ENCODE measurements around the gene ACAP1.
"Not testable (repeated sequence)": the region's sequence is repeated elsewhere in the genome, so short reads cannot be mapped to it uniquely, and the experiment has no call there.

The ACAP1 gene

GRCh38 chr17:7328009-7328408 lies 8.3 kb upstream of the ACAP1 start:
- no peak for FAIRE-seq
- DNase-seq (ENCODE audit: low spot score), result no peak

GRCh38 chr17:7328840-7329373 lies 7.4 kb upstream of the ACAP1 start, which contains the start of gene NEURL4:
NEURL4 (minus strand) TSS chr17:7329335; CDS start chr17:7329312, 23 bp downstream.
- DNase-seq (ENCODE audit: low spot score) (no peak), FAIRE-seq (peak; percentile 94)

GRCh38 chr17:7329374-7329996 lies 6.8 kb upstream of the ACAP1 start:
- FAIRE-seq, result no peak

GRCh38 chr17:7329997-7330637 lies 6.2 kb upstream of the ACAP1 start:
- FAIRE-seq, result no peak

More at GRCh38 chr17:7329374-7329996, 6.8 kb upstream of the ACAP1 start:
- DNase-seq (ENCODE audit: low spot score), result peak; percentile 91

GRCh38 chr17:7330638-7331015 lies 5.7 kb upstream of the ACAP1 start:
- DNase-seq (ENCODE audit: low spot score) (no peak), FAIRE-seq (no peak)

More at GRCh38 chr17:7329997-7330637, 6.2 kb upstream of the ACAP1 start:
- DNase-seq (ENCODE audit: low spot score), result peak; percentile 81

GRCh38 chr17:7332111-7332510 lies 4.2 kb upstream of the ACAP1 start:
- DNase-seq (ENCODE audit: low spot score), result no peak
- FAIRE-seq, result no peak

- DNase-seq (ENCODE audit: low spot score), result not testable (repeated sequence)
Observed at GRCh38 chr17:7332600-7333069, 3.7 kb upstream of the ACAP1 start.

GRCh38 chr17:7334938-7335538 lies 1.3 kb upstream of the ACAP1 start:
- DNase-seq (ENCODE audit: low spot score), result no peak
- FAIRE-seq, result no peak

More at GRCh38 chr17:7332600-7333069, 3.7 kb upstream of the ACAP1 start:
- FAIRE-seq, result not testable (repeated sequence)

- not testable (repeated sequence) for FAIRE-seq; DNase-seq (ENCODE audit: low spot score)
Observed at GRCh38 chr17:7335765-7336164, 564 bp upstream of the ACAP1 start.

- DNase-seq (ENCODE audit: low spot score); FAIRE-seq: not testable (repeated sequence)
Observed at GRCh38 chr17:7337600-7337999, 1.3 kb downstream of the ACAP1 start.

- FAIRE-seq (no peak), DNase-seq (ENCODE audit: low spot score) (no peak)
Observed at GRCh38 chr17:7340179-7340578, 3.9 kb downstream of the ACAP1 start.

GRCh38 chr17:7341842-7342241 lies 5.5 kb downstream of the ACAP1 start:
- DNase-seq (ENCODE audit: low spot score) (no peak), FAIRE-seq (no peak)

- FAIRE-seq (no peak), DNase-seq (ENCODE audit: low spot score) (no peak)
Observed at GRCh38 chr17:7343250-7343649, 6.9 kb downstream of the ACAP1 start.

- FAIRE-seq (no peak), DNase-seq (ENCODE audit: low spot score) (no peak)
Observed at GRCh38 chr17:7346761-7347614, 10.7 kb downstream of the ACAP1 start.

- no peak for DNase-seq (ENCODE audit: low spot score)
- no peak for FAIRE-seq
Observed at GRCh38 chr17:7347630-7348477, 11.5 kb downstream of the ACAP1 start.

GRCh38 chr17:7348478-7349242 lies 12.3 kb downstream of the ACAP1 start:
- DNase-seq (ENCODE audit: low spot score), result no peak
- no peak for FAIRE-seq

- DNase-seq (ENCODE audit: low spot score) (peak; percentile 89), FAIRE-seq (no peak)
Observed at GRCh38 chr17:7351665-7352502, 15.6 kb downstream of the ACAP1 start, which contains the start of gene KCTD11. KCTD11 (plus strand) TSS chr17:7352162.

GRCh38 chr17:7352503-7352889 lies 16.2 kb downstream of the ACAP1 start:
- no peak for DNase-seq (ENCODE audit: low spot score)
- FAIRE-seq, result no peak

Measured in urothelium cell line (cell line).